Panc1 (cell line): Measurements from ENCODE around the gene INSIG2.

Source experiments
- POLR2AphosphoS5 ChIP-seq: IDR thresholded peaks from 2 replicates; pipeline ENCODE4 v1.6.1; 2012; ENCODE audit warnings: mild to moderate bottlenecking, low read depth, low read length, moderate library complexity
- TF ChIP-seq, protein P1 (sequence below): fragments of 450-650 bp; IDR thresholded peaks from 2 replicates; pipeline ENCODE4 v1.5.1; 2017; ENCODE audit warnings: mild to moderate bottlenecking

DNA sequence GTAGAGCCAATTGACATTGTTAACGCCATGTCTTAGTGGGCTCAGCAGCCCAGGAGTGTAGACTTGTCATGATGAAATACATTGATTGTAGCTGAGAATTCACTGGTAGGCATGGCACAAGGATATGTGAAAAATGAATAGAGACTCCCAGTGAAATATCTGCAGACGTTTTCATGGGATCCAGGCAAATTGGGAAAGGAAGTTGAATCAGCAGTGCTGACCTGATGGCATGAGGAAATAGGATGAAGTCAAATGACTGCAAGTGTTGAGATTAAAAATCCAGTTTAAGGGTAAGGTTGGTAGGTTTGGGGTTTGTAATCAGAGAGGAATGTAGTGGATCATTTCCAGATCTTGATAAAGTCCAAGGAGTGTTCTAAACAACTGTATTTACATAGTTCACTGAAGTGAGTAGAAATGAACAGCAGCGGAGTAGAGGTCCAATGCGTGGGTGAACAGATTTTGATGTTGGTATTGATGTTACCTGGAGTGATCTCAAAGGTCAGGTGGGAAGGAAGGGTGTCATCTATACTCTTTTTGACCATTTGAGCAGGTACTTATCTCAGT is 24.6 kb downstream of the INSIG2 start:
- no peak for TF ChIP-seq POLR2AphosphoS5
- TF ChIP-seq, protein P1, sequence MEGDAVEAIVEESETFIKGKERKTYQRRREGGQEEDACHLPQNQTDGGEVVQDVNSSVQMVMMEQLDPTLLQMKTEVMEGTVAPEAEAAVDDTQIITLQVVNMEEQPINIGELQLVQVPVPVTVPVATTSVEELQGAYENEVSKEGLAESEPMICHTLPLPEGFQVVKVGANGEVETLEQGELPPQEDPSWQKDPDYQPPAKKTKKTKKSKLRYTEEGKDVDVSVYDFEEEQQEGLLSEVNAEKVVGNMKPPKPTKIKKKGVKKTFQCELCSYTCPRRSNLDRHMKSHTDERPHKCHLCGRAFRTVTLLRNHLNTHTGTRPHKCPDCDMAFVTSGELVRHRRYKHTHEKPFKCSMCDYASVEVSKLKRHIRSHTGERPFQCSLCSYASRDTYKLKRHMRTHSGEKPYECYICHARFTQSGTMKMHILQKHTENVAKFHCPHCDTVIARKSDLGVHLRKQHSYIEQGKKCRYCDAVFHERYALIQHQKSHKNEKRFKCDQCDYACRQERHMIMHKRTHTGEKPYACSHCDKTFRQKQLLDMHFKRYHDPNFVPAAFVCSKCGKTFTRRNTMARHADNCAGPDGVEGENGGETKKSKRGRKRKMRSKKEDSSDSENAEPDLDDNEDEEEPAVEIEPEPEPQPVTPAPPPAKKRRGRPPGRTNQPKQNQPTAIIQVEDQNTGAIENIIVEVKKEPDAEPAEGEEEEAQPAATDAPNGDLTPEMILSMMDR: no peak
